DMS153 treated with DMSO at 0.1 percent for 48 hours (cell line): Measurements from ENCODE around the gene GABRA4.

Experiments
- DNase-seq: peaks from one replicate; lab custom pipeline; 2025; ENCODE audit not compliant: unreplicated experiment; lab: John Stamatoyannopoulos, UW

The GABRA4 gene

GRCh38 chr4:46931981-46932380, 61.4 kb downstream of the GABRA4 start:
- no peak for DNase-seq

GRCh38 chr4:46930891-46931290, 62.5 kb downstream of the GABRA4 start:
- no peak for DNase-seq

GRCh38 chr4:46927201-46927600, 66.2 kb downstream of the GABRA4 start:
- DNase-seq = no peak

GRCh38 chr4:46924789-46925529, 68.4 kb downstream of the GABRA4 start:
- DNase-seq = no peak

GRCh38 chr4:46922205-46922604, 71.2 kb downstream of the GABRA4 start:
- DNase-seq = no peak

- DNase-seq = no peak
Measured at GRCh38 chr4:46909078-46909477, 84.3 kb downstream of the GABRA4 start, which contains the start of gene COX7B2. COX7B2 (minus strand) TSS chr4:46909245; CDS start chr4:46735192, 174,053 bp downstream.

GRCh38 chr4:46908148-46908547, 85.2 kb downstream of the GABRA4 start:
- no peak for DNase-seq

GRCh38 chr4:46900082-46900481, 93.3 kb downstream of the GABRA4 start:
- DNase-seq = no peak

- DNase-seq = no peak
Measured at GRCh38 chr4:46894826-46895225, 98.6 kb downstream of the GABRA4 start.

GRCh38 chr4:46890056-46890455, 103.3 kb downstream of the GABRA4 start:
- DNase-seq = no peak

GRCh38 chr4:46889410-46889809, 104.0 kb downstream of the GABRA4 start:
- no peak for DNase-seq

GRCh38 chr4:46886711-46887110, 106.7 kb downstream of the GABRA4 start:
- no peak for DNase-seq

- no peak for DNase-seq
Measured at GRCh38 chr4:46878641-46879040, 114.7 kb downstream of the GABRA4 start.

GRCh38 chr4:46874811-46875210, 118.6 kb downstream of the GABRA4 start:
- DNase-seq = no peak

- no peak for DNase-seq
Measured at GRCh38 chr4:46870411-46870810, 123.0 kb downstream of the GABRA4 start.
